ENCODE measurements around the gene ZC3H13. TPM values are rescaled to one million over a fixed set of nuclear protein-coding genes. Genes with fewer than 3 reads are reported as not detected.

The ZC3H13 gene
- total RNA-seq, 1 experiment from 2014 or later = 378 TPM

DNA sequence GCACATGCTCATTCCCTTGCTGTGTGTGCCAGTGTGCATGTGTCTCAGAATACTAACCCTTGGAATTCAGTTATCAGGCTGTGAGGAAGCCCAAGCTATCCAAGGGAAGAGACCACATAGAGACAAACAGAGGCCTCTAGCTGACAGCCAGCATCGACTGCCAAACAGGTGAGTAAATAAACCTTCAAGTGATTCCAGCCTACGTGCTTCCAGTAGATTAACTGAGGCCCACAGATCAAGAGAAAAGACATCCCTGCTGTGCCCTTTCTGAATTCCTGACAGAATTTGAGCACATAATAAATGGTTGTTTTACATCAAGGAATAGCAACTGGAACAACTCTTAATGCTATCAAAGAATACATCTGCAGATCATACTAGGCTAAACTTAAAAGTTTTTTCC lies 17.5 kb downstream of the ZC3H13 start:
- TF ChIP-seq EZH2 (IDR thresholded peaks at IDR 0.05; ENCODE audit: borderline replicate concordance, low read depth, low read length, poor library complexity, severe bottlenecking) = no peak
- TF ChIP-seq, protein P1, sequence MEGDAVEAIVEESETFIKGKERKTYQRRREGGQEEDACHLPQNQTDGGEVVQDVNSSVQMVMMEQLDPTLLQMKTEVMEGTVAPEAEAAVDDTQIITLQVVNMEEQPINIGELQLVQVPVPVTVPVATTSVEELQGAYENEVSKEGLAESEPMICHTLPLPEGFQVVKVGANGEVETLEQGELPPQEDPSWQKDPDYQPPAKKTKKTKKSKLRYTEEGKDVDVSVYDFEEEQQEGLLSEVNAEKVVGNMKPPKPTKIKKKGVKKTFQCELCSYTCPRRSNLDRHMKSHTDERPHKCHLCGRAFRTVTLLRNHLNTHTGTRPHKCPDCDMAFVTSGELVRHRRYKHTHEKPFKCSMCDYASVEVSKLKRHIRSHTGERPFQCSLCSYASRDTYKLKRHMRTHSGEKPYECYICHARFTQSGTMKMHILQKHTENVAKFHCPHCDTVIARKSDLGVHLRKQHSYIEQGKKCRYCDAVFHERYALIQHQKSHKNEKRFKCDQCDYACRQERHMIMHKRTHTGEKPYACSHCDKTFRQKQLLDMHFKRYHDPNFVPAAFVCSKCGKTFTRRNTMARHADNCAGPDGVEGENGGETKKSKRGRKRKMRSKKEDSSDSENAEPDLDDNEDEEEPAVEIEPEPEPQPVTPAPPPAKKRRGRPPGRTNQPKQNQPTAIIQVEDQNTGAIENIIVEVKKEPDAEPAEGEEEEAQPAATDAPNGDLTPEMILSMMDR (conservative IDR thresholded peaks at IDR 0.05; ENCODE audit: low read depth, low read length) = no peak
- H3K27me3 ChIP-seq (replicated peaks; ENCODE audit: insufficient read depth, low read depth, low read length, poor library complexity) = no peaks in the 10 kb centered on the region
- BruUV-seq (replicated peaks) = no TSS peak
- H3K27ac ChIP-seq (ENCODE audit: low read depth, low read length, poor library complexity, severe bottlenecking) = peak overlapping the region; percentile 5
- peaks cover 29% of the 10 kb centered on the region for H3K4me1 ChIP-seq (ENCODE audit: insufficient read depth, low read length, poor library complexity, severe bottlenecking)
- peaks cover 100% of the 10 kb centered on the region for H3K36me3 ChIP-seq (ENCODE audit: insufficient read depth, low read length, poor library complexity, severe bottlenecking)
- H3K9me3 ChIP-seq (ENCODE audit: low read depth, low read length, poor library complexity, severe bottlenecking) = peaks cover 30% of the 10 kb centered on the region
- intact Hi-C loops (cut with micrococcal nuclease; ENCODE audit: unreplicated experiment) = no loop called here
- ChIA-PET POLR2A (ENCODE audit: low non-redundant PET) (interaction anchor here (0.7 kb wide), 1 partner anchor 604 kb away, joined by 3 read pairs; no protein-coding TSS in a partner anchor), CTCF (no interaction called here)
- H3K4me3 ChIP-seq (ENCODE audit: low read depth, low read length, poor library complexity, severe bottlenecking) = no peak overlapping the region
- DNase-seq (ENCODE audit: low spot score) = no peak

DNA sequence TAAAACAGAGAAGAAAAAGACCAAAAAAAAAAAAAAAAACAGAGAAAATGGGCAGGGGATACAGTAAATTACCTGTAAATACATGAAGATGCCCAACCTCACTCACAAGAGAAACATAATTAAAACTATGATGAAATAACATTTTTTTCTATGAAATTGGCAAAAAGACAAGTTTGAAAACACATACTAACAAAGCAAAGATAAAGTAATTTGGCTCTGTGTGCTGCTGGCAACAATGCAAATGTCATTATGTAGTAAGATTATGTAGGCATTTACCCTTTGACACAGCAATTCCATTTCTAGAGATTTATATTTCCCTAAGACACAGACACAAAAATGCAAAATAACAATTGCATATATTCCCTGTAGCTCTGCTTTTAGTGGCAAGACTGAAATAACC lies 20.2 kb downstream of the ZC3H13 start:
- intact Hi-C loops (cut with micrococcal nuclease; ENCODE audit: unreplicated experiment) = no loop called here
- ChIA-PET POLR2A (ENCODE audit: low non-redundant PET) (no interaction called here), CTCF (no interaction called here)
- Histone ChIP-seq H3K4me3 (ENCODE audit: low read depth, low read length, poor library complexity, severe bottlenecking) (no peak overlapping the region), H3K27ac (ENCODE audit: low read depth, low read length, poor library complexity, severe bottlenecking) (no peak overlapping the region), H3K27me3 (replicated peaks; ENCODE audit: insufficient read depth, low read depth, low read length, poor library complexity) (no peaks in the 10 kb centered on the region), H3K36me3 (ENCODE audit: insufficient read depth, low read length, poor library complexity, severe bottlenecking) (peaks cover 90% of the 10 kb centered on the region), H3K4me1 (ENCODE audit: insufficient read depth, low read length, poor library complexity, severe bottlenecking) (peaks cover 15% of the 10 kb centered on the region), H3K9me3 (ENCODE audit: low read depth, low read length, poor library complexity, severe bottlenecking) (peaks cover 35% of the 10 kb centered on the region)
- TF ChIP-seq, protein P1 (conservative IDR thresholded peaks at IDR 0.05; ENCODE audit: low read depth, low read length) = no peak
- TF ChIP-seq EZH2 (IDR thresholded peaks at IDR 0.05; ENCODE audit: borderline replicate concordance, low read depth, low read length, poor library complexity, severe bottlenecking) = no peak
- no TSS peak for BruUV-seq (replicated peaks)
- no peak for DNase-seq (ENCODE audit: low spot score)

DNA sequence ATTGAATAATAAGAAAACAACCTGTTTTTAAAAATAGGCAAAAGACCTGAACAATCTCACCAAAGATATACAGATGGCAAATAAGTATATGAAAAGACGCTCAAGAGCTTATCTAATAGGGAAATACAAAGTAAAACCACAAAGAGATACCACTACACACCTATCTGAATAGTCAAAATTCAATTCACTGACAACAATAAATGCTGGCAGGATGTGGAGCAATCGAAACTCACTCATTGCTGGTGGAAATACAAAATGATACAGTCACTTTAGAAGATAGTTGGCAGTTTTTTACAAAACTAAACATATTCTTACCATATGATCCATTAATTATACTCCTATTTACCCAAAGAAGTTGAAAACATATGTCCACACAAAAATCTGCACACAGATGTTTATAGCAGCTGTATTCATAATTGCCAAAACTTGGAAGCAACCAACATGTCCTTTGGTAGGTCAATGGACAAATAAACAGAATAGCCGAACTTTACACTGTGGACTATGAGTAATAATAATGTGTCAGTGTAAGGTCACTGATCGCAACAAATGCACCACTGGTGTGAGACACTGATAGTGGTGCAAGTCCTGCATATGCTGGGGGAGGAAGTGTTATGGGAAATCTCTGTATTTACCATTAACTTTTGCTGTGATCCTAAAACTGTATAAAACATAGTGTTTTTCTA lies 20.8 kb downstream of the ZC3H13 start:
- Histone ChIP-seq H3K36me3 (ENCODE audit: insufficient read depth, low read length, poor library complexity, severe bottlenecking) (peaks cover 86% of the 10 kb centered on the region), H3K27ac (ENCODE audit: low read depth, low read length, poor library complexity, severe bottlenecking) (no peak overlapping the region), H3K27me3 (replicated peaks; ENCODE audit: insufficient read depth, low read depth, low read length, poor library complexity) (no peaks in the 10 kb centered on the region), H3K9me3 (ENCODE audit: low read depth, low read length, poor library complexity, severe bottlenecking) (peaks cover 35% of the 10 kb centered on the region), H3K4me1 (ENCODE audit: insufficient read depth, low read length, poor library complexity, severe bottlenecking) (peaks cover 15% of the 10 kb centered on the region), H3K4me3 (ENCODE audit: low read depth, low read length, poor library complexity, severe bottlenecking) (no peak overlapping the region)
- intact Hi-C loops (cut with micrococcal nuclease; ENCODE audit: unreplicated experiment) = no loop called here
- ChIA-PET POLR2A (ENCODE audit: low non-redundant PET) (no interaction called here), CTCF (no interaction called here)
- TF ChIP-seq, protein P1 (conservative IDR thresholded peaks at IDR 0.05; ENCODE audit: low read depth, low read length) = no peak
- DNase-seq (ENCODE audit: low spot score) = no peak
- BruUV-seq (replicated peaks) = no TSS peak

Measured in A673 (cell line).